ENCODE measurements around the gene HS1BP3.

HS1BP3 gene

GRCh38 chr2:20648831-20649230, 2.1 kb downstream of the HS1BP3 start:
- no peak overlapping the region for H3K4me3 ChIP-seq (ENCODE audit: control insufficient read depth in 1 of 7, extremely low read depth in 1 of 7, insufficient read depth in 4 of 7, low read depth in 2 of 7, low read length in 6 of 7)
- H3K27me3 ChIP-seq (replicated peaks in 2 of 5; ENCODE audit: control insufficient read depth in 4 of 5, insufficient read depth in 5 of 5, low read length in 4 of 5): no peaks in the 10 kb centered on the region
- CTCF ChIA-PET: interaction anchor here (0.6 to 4.4 kb wide), 8 partner anchors 8 to 237 kb away, joined by 3 to 26 read pairs (median 5); partner anchors contain the start of gene RHOB
- no peak for DNase-seq
- WGBS (ENCODE audit: insufficient coverage): over 99% methylated on average over 9 of the region's 9 CpGs
- no peak overlapping the region for H3K27ac ChIP-seq (ENCODE audit: insufficient read depth in 1 of 2, low read depth in 1 of 2, low read length in 2 of 2, poor library complexity in 1 of 2, severe bottlenecking in 2 of 2)
- peaks cover 0 to 23% (median 9%) of the 10 kb centered on the region in 4 experiments for H3K36me3 ChIP-seq (ENCODE audit: control insufficient read depth in 4 of 4, insufficient read depth in 4 of 4, low read length in 3 of 4)
- H3K9me3 ChIP-seq (ENCODE audit: control extremely low read depth in 1 of 5, control insufficient read depth in 4 of 5, insufficient read depth in 2 of 5, low read depth in 1 of 5, low read length in 4 of 5): no peaks in the 10 kb centered on the region
- H3K4me1 ChIP-seq (ENCODE audit: control extremely low read depth in 1 of 4, control insufficient read depth in 4 of 4, insufficient read depth in 4 of 4, low read length in 3 of 4): peaks cover 2 to 22% (median 16%) of the 10 kb centered on the region in 4 experiments
- POLR2A ChIA-PET: interaction anchor here (0.9 to 1.9 kb wide), 2 partner anchors 202 to 205 kb away, joined by 3 to 8 read pairs; partner anchors contain the start of gene RHOB

GRCh38 chr2:20648206-20648605, 2.7 kb downstream of the HS1BP3 start:
- WGBS (ENCODE audit: insufficient coverage): 96% methylated on average over 4 of the region's 4 CpGs
- Histone ChIP-seq H3K9me3 (ENCODE audit: control extremely low read depth in 1 of 5, control insufficient read depth in 4 of 5, insufficient read depth in 2 of 5, low read depth in 1 of 5, low read length in 4 of 5) (no peaks in the 10 kb centered on the region), H3K27me3 (replicated peaks in 2 of 5; ENCODE audit: control insufficient read depth in 4 of 5, insufficient read depth in 5 of 5, low read length in 4 of 5) (no peaks in the 10 kb centered on the region), H3K4me1 (ENCODE audit: control extremely low read depth in 1 of 4, control insufficient read depth in 4 of 4, insufficient read depth in 4 of 4, low read length in 3 of 4) (peaks cover 2 to 23% (median 16%) of the 10 kb centered on the region in 4 experiments), H3K36me3 (ENCODE audit: control insufficient read depth in 4 of 4, insufficient read depth in 4 of 4, low read length in 3 of 4) (peaks cover 0 to 23% (median 10%) of the 10 kb centered on the region in 4 experiments), H3K27ac (ENCODE audit: insufficient read depth in 1 of 2, low read depth in 1 of 2, low read length in 2 of 2, poor library complexity in 1 of 2, severe bottlenecking in 2 of 2) (no peak overlapping the region), H3K4me3 (ENCODE audit: control insufficient read depth in 1 of 7, extremely low read depth in 1 of 7, insufficient read depth in 4 of 7, low read depth in 2 of 7, low read length in 6 of 7) (no peak overlapping the region)
- CTCF ChIA-PET: interaction anchor here (1.0 to 4.4 kb wide), 7 partner anchors 7 to 237 kb away, joined by 3 to 26 read pairs (median 5); partner anchors contain the start of gene RHOB
- POLR2A ChIA-PET: interaction anchor here (0.9 kb wide), 1 partner anchor 204 kb away, joined by 3 read pairs; no protein-coding TSS in a partner anchor
- DNase-seq: no peak

GRCh38 chr2:20647738-20648137, 3.2 kb downstream of the HS1BP3 start:
- ChIA-PET CTCF (interaction anchor here (1.5 to 1.8 kb wide), 4 partner anchors 10 to 236 kb away, joined by 4 to 10 read pairs (median 5); partner anchors contain the start of gene RHOB), POLR2A (interaction anchor here (0.5 kb wide), 1 partner anchor 676 kb away, joined by 8 read pairs; no protein-coding TSS in a partner anchor)
- no peak for DNase-seq
- H3K4me3 ChIP-seq (ENCODE audit: control insufficient read depth in 1 of 7, extremely low read depth in 1 of 7, insufficient read depth in 4 of 7, low read depth in 2 of 7, low read length in 6 of 7): no peak overlapping the region
- H3K36me3 ChIP-seq (ENCODE audit: control insufficient read depth in 4 of 4, insufficient read depth in 4 of 4, low read length in 3 of 4): peaks cover 0 to 23% (median 11%) of the 10 kb centered on the region in 4 experiments
- no peaks in the 10 kb centered on the region for H3K9me3 ChIP-seq (ENCODE audit: control extremely low read depth in 1 of 5, control insufficient read depth in 4 of 5, insufficient read depth in 2 of 5, low read depth in 1 of 5, low read length in 4 of 5)
- no peaks in the 10 kb centered on the region for H3K27me3 ChIP-seq (replicated peaks in 2 of 5; ENCODE audit: control insufficient read depth in 4 of 5, insufficient read depth in 5 of 5, low read length in 4 of 5)
- H3K27ac ChIP-seq (ENCODE audit: insufficient read depth in 1 of 2, low read depth in 1 of 2, low read length in 2 of 2, poor library complexity in 1 of 2, severe bottlenecking in 2 of 2): no peak overlapping the region
- H3K4me1 ChIP-seq (ENCODE audit: control extremely low read depth in 1 of 4, control insufficient read depth in 4 of 4, insufficient read depth in 4 of 4, low read length in 3 of 4): peaks cover 2 to 25% (median 16%) of the 10 kb centered on the region in 4 experiments
- WGBS (ENCODE audit: insufficient coverage): 95% methylated on average over 7 of the region's 8 CpGs

- Histone ChIP-seq H3K4me3 (ENCODE audit: control insufficient read depth in 1 of 7, extremely low read depth in 1 of 7, insufficient read depth in 4 of 7, low read depth in 2 of 7, low read length in 6 of 7) (no peak overlapping the region), H3K36me3 (ENCODE audit: control insufficient read depth in 4 of 4, insufficient read depth in 4 of 4, low read length in 3 of 4) (peaks cover 0 to 23% (median 11%) of the 10 kb centered on the region in 4 experiments), H3K27me3 (replicated peaks in 2 of 5; ENCODE audit: control insufficient read depth in 4 of 5, insufficient read depth in 5 of 5, low read length in 4 of 5) (no peaks in the 10 kb centered on the region), H3K27ac (ENCODE audit: insufficient read depth in 1 of 2, low read depth in 1 of 2, low read length in 2 of 2, poor library complexity in 1 of 2, severe bottlenecking in 2 of 2) (no peak overlapping the region), H3K4me1 (ENCODE audit: control extremely low read depth in 1 of 4, control insufficient read depth in 4 of 4, insufficient read depth in 4 of 4, low read length in 3 of 4) (peaks cover 2 to 25% (median 16%) of the 10 kb centered on the region in 4 experiments), H3K9me3 (ENCODE audit: control extremely low read depth in 1 of 5, control insufficient read depth in 4 of 5, insufficient read depth in 2 of 5, low read depth in 1 of 5, low read length in 4 of 5) (no peaks in the 10 kb centered on the region)
- WGBS (ENCODE audit: insufficient coverage): 100% methylated on average over 3 of the region's 3 CpGs
- no peak for DNase-seq
- ChIA-PET POLR2A (interaction anchor here (0.5 kb wide), 1 partner anchor 675 kb away, joined by 8 read pairs; no protein-coding TSS in a partner anchor), CTCF (interaction anchor here (1.2 to 1.8 kb wide), 2 partner anchors 16 to 210 kb away, joined by 3 to 5 read pairs; no protein-coding TSS in a partner anchor)
These were observed 3.7 kb downstream of the HS1BP3 start for GRCh38 chr2:20647211-20647610.

- WGBS (ENCODE audit: insufficient coverage): 99% methylated on average over 20 of the region's 20 CpGs
- H3K9me3 ChIP-seq (ENCODE audit: control extremely low read depth in 1 of 5, control insufficient read depth in 4 of 5, insufficient read depth in 2 of 5, low read depth in 1 of 5, low read length in 4 of 5): no peaks in the 10 kb centered on the region
- DNase-seq: no peak
- peaks cover 0 to 30% (median 12%) of the 10 kb centered on the region in 4 experiments for H3K36me3 ChIP-seq (ENCODE audit: control insufficient read depth in 4 of 4, insufficient read depth in 4 of 4, low read length in 3 of 4)
- H3K4me3 ChIP-seq (ENCODE audit: control insufficient read depth in 1 of 7, extremely low read depth in 1 of 7, insufficient read depth in 4 of 7, low read depth in 2 of 7, low read length in 6 of 7): no peak overlapping the region
- no peaks in the 10 kb centered on the region for H3K27me3 ChIP-seq (replicated peaks in 2 of 5; ENCODE audit: control insufficient read depth in 4 of 5, insufficient read depth in 5 of 5, low read length in 4 of 5)
- peaks cover 2 to 20% (median 12%) of the 10 kb centered on the region in 4 experiments for H3K4me1 ChIP-seq (ENCODE audit: control extremely low read depth in 1 of 4, control insufficient read depth in 4 of 4, insufficient read depth in 4 of 4, low read length in 3 of 4)
- no peak overlapping the region for H3K27ac ChIP-seq (ENCODE audit: insufficient read depth in 1 of 2, low read depth in 1 of 2, low read length in 2 of 2, poor library complexity in 1 of 2, severe bottlenecking in 2 of 2)
- ChIA-PET CTCF (interaction anchor here (1.1 to 1.8 kb wide), 3 partner anchors 12 to 210 kb away, joined by 3 to 5 read pairs (median 3); no protein-coding TSS in a partner anchor), POLR2A (no interaction called here)
These were observed 4.5 kb downstream of the HS1BP3 start for GRCh38 chr2:20646446-20646845.

- Histone ChIP-seq H3K4me1 (ENCODE audit: control extremely low read depth in 1 of 4, control insufficient read depth in 4 of 4, insufficient read depth in 4 of 4, low read length in 3 of 4) (peaks cover 2 to 17% (median 10%) of the 10 kb centered on the region in 4 experiments), H3K27me3 (replicated peaks in 2 of 5; ENCODE audit: control insufficient read depth in 4 of 5, insufficient read depth in 5 of 5, low read length in 4 of 5) (no peaks in the 10 kb centered on the region), H3K27ac (ENCODE audit: insufficient read depth in 1 of 2, low read depth in 1 of 2, low read length in 2 of 2, poor library complexity in 1 of 2, severe bottlenecking in 2 of 2) (no peak overlapping the region), H3K9me3 (ENCODE audit: control extremely low read depth in 1 of 5, control insufficient read depth in 4 of 5, insufficient read depth in 2 of 5, low read depth in 1 of 5, low read length in 4 of 5) (no peaks in the 10 kb centered on the region), H3K36me3 (ENCODE audit: control insufficient read depth in 4 of 4, insufficient read depth in 4 of 4, low read length in 3 of 4) (peaks cover 0 to 37% (median 15%) of the 10 kb centered on the region in 4 experiments), H3K4me3 (ENCODE audit: control insufficient read depth in 1 of 7, extremely low read depth in 1 of 7, insufficient read depth in 4 of 7, low read depth in 2 of 7, low read length in 6 of 7) (no peak overlapping the region)
- 98% methylated on average over 7 of the region's 10 CpGs for WGBS (ENCODE audit: insufficient coverage)
- ChIA-PET POLR2A (interaction anchor here (0.5 kb wide), 1 partner anchor 45 kb away, joined by 4 read pairs; no protein-coding TSS in a partner anchor), CTCF (interaction anchor here (0.6 to 1.8 kb wide), 3 partner anchors 12 to 46 kb away, joined by 3 to 5 read pairs (median 3); no protein-coding TSS in a partner anchor)
- DNase-seq: no peak
These were observed 5.1 kb downstream of the HS1BP3 start for GRCh38 chr2:20645761-20646160.

GRCh38 chr2:20645301-20645701, 5.6 kb downstream of the HS1BP3 start:
- no peaks in the 10 kb centered on the region for H3K9me3 ChIP-seq (ENCODE audit: control extremely low read depth in 1 of 5, control insufficient read depth in 4 of 5, insufficient read depth in 2 of 5, low read depth in 1 of 5, low read length in 4 of 5)
- 97% methylated on average over 13 of the region's 14 CpGs for WGBS (ENCODE audit: insufficient coverage)
- H3K4me3 ChIP-seq (ENCODE audit: control insufficient read depth in 1 of 7, extremely low read depth in 1 of 7, insufficient read depth in 4 of 7, low read depth in 2 of 7, low read length in 6 of 7): no peak overlapping the region
- POLR2A ChIA-PET: no interaction called here
- peaks cover 0 to 41% (median 18%) of the 10 kb centered on the region in 4 experiments for H3K36me3 ChIP-seq (ENCODE audit: control insufficient read depth in 4 of 4, insufficient read depth in 4 of 4, low read length in 3 of 4)
- CTCF ChIA-PET: interaction anchor here (4.7 kb wide), 1 partner anchor 206 kb away, joined by 52 read pairs; no protein-coding TSS in a partner anchor
- no peaks in the 10 kb centered on the region for H3K27me3 ChIP-seq (replicated peaks in 2 of 5; ENCODE audit: control insufficient read depth in 4 of 5, insufficient read depth in 5 of 5, low read length in 4 of 5)
- H3K27ac ChIP-seq (ENCODE audit: insufficient read depth in 1 of 2, low read depth in 1 of 2, low read length in 2 of 2, poor library complexity in 1 of 2, severe bottlenecking in 2 of 2): no peak overlapping the region
- H3K4me1 ChIP-seq (ENCODE audit: control extremely low read depth in 1 of 4, control insufficient read depth in 4 of 4, insufficient read depth in 4 of 4, low read length in 3 of 4): peaks cover 0 to 12% (median 6%) of the 10 kb centered on the region in 4 experiments
- DNase-seq: no peak

Data from common myeloid progenitor, CD34-positive (primary cell).